ENCODE data around the gene ADCK1.

The ADCK1 gene

DNA sequence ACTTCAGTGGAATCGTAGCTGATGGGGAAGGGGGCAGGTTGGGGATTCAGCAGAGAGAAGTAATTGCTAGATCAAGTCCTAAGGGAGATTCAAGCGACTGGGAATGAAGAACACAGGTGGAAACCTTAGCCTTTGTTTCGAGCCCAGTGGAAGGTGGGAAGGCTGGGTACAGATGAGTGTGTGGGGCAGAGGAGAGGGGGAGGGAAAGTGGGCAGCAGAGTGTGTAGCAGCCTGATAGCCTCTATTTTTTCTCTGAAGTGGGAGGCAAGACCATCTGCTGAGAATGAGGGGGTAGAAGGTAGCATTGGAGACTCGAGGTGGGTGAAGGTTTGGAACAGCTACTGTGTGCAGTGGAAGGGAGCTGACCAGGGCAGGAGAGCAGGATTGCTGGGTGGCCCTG is 91.0 kb downstream of the ADCK1 start:
- no peak for DNase-seq
- CTCF ChIA-PET, result interaction anchor here (1.0 to 1.7 kb wide), 2 partner anchors 10 to 27 kb away, joined by 4 read pairs; no protein-coding TSS in a partner anchor
- Histone ChIP-seq H3K4me3 (ENCODE audit: control insufficient read depth in 1 of 7, extremely low read depth in 1 of 7, insufficient read depth in 4 of 7, low read depth in 2 of 7, low read length in 6 of 7) (no peak overlapping the region), H3K9me3 (ENCODE audit: control extremely low read depth in 1 of 5, control insufficient read depth in 4 of 5, insufficient read depth in 2 of 5, low read depth in 1 of 5, low read length in 4 of 5) (peaks cover 0 to 15% (median 0%) of the 10 kb centered on the region in 5 experiments), H3K36me3 (ENCODE audit: control insufficient read depth in 4 of 4, insufficient read depth in 4 of 4, low read length in 3 of 4) (peaks cover 0 to 8% (median 4%) of the 10 kb centered on the region in 4 experiments), H3K27me3 (replicated peaks in 2 of 5; ENCODE audit: control insufficient read depth in 4 of 5, insufficient read depth in 5 of 5, low read length in 4 of 5) (no peaks in the 10 kb centered on the region), H3K27ac (ENCODE audit: insufficient read depth in 1 of 2, low read depth in 1 of 2, low read length in 2 of 2, poor library complexity in 1 of 2, severe bottlenecking in 2 of 2) (no peak overlapping the region), H3K4me1 (ENCODE audit: control extremely low read depth in 1 of 4, control insufficient read depth in 4 of 4, insufficient read depth in 4 of 4, low read length in 3 of 4) (no peaks in the 10 kb centered on the region)
- WGBS (ENCODE audit: insufficient coverage), result 88% methylated on average over 4 of the region's 4 CpGs
- POLR2A ChIA-PET, result interaction anchor here (1.1 kb wide), 1 partner anchor 75 kb away, joined by 3 read pairs; no protein-coding TSS in a partner anchor

DNA sequence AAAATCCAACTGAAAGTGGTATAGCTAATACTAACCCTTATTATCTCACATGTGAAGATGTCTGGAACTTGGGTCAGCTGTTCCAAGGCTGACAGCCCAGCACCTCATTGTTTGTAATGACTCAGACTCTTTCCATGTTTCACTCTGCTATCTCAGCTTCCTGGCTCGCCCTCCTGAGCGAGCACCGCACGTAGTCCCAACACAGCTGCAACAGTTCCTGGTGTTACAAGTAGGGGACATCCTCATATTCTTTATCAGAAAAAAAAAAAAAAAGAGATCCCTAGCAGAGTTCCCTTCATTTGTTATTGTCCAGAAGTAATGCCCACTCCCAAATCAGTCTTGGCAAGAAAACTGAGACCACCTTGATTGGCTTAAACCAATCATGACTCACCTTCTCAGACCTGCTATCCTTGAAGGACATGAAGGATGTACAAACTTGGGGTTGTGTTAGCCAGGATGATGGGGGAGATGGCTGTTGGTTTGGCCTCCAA is 92.5 kb downstream of the ADCK1 start:
- WGBS (ENCODE audit: insufficient coverage), result 100% methylated on average over 4 of the region's 4 CpGs
- H3K27ac ChIP-seq (ENCODE audit: insufficient read depth in 1 of 2, low read depth in 1 of 2, low read length in 2 of 2, poor library complexity in 1 of 2, severe bottlenecking in 2 of 2), result no peak overlapping the region
- peaks cover 0 to 8% (median 2%) of the 10 kb centered on the region in 4 experiments for H3K36me3 ChIP-seq (ENCODE audit: control insufficient read depth in 4 of 4, insufficient read depth in 4 of 4, low read length in 3 of 4)
- no peak for DNase-seq
- H3K4me3 ChIP-seq (ENCODE audit: control insufficient read depth in 1 of 7, extremely low read depth in 1 of 7, insufficient read depth in 4 of 7, low read depth in 2 of 7, low read length in 6 of 7), result no peak overlapping the region
- H3K4me1 ChIP-seq (ENCODE audit: control extremely low read depth in 1 of 4, control insufficient read depth in 4 of 4, insufficient read depth in 4 of 4, low read length in 3 of 4), result no peaks in the 10 kb centered on the region
- ChIA-PET POLR2A (interaction anchor here (0.7 kb wide), 1 partner anchor 21 kb away, joined by 3 read pairs; no protein-coding TSS in a partner anchor), CTCF (interaction anchor here (0.9 to 1.5 kb wide), 2 partner anchors 12 to 28 kb away, joined by 3 read pairs; no protein-coding TSS in a partner anchor)
- H3K9me3 ChIP-seq (ENCODE audit: control extremely low read depth in 1 of 5, control insufficient read depth in 4 of 5, insufficient read depth in 2 of 5, low read depth in 1 of 5, low read length in 4 of 5), result peaks cover 0 to 15% (median 0%) of the 10 kb centered on the region in 5 experiments
- H3K27me3 ChIP-seq (replicated peaks in 2 of 5; ENCODE audit: control insufficient read depth in 4 of 5, insufficient read depth in 5 of 5, low read length in 4 of 5), result no peaks in the 10 kb centered on the region

DNA sequence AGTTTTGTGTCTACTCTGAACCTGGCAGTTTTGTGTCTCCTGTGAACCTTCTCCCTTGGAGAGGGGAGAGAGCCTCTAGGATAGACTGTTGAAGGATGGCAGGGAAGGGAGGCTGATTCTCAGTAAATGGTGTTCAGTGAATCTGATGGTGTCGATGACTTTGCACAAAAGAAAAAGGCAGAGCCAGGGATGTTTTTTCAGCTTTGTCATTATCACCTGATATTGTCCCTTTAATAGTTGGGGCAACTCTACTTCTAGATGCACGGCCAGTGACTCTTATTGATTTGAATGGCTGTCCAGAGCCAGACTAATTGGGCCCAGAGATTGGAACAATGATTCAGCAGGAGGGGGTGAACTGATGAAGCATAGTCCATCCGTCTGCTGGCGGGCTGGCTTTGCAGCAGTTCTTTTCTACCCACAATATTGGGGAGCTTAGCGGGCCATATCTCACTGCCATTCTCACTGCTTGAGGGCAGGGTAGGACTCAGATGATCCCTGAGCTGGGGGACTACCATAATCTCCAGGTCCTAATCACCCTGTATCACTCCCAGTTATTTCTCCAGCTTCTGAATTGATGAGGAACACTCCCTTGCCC is 93.1 kb downstream of the ADCK1 start:
- no peak overlapping the region for H3K27ac ChIP-seq (ENCODE audit: insufficient read depth in 1 of 2, low read depth in 1 of 2, low read length in 2 of 2, poor library complexity in 1 of 2, severe bottlenecking in 2 of 2)
- no peak for DNase-seq
- no peaks in the 10 kb centered on the region for H3K27me3 ChIP-seq (replicated peaks in 2 of 5; ENCODE audit: control insufficient read depth in 4 of 5, insufficient read depth in 5 of 5, low read length in 4 of 5)
- no peak overlapping the region for H3K4me3 ChIP-seq (ENCODE audit: control insufficient read depth in 1 of 7, extremely low read depth in 1 of 7, insufficient read depth in 4 of 7, low read depth in 2 of 7, low read length in 6 of 7)
- POLR2A ChIA-PET, result no interaction called here
- WGBS (ENCODE audit: insufficient coverage), result 100% methylated on average over 4 of the region's 5 CpGs
- H3K9me3 ChIP-seq (ENCODE audit: control extremely low read depth in 1 of 5, control insufficient read depth in 4 of 5, insufficient read depth in 2 of 5, low read depth in 1 of 5, low read length in 4 of 5), result peaks cover 0 to 14% (median 0%) of the 10 kb centered on the region in 5 experiments
- H3K36me3 ChIP-seq (ENCODE audit: control insufficient read depth in 4 of 4, insufficient read depth in 4 of 4, low read length in 3 of 4), result peaks cover 0 to 7% (median under 1%) of the 10 kb centered on the region in 4 experiments
- no peaks in the 10 kb centered on the region for H3K4me1 ChIP-seq (ENCODE audit: control extremely low read depth in 1 of 4, control insufficient read depth in 4 of 4, insufficient read depth in 4 of 4, low read length in 3 of 4)
- CTCF ChIA-PET, result interaction anchor here (0.9 to 1.5 kb wide), 2 partner anchors 11 to 29 kb away, joined by 3 read pairs; no protein-coding TSS in a partner anchor

DNA sequence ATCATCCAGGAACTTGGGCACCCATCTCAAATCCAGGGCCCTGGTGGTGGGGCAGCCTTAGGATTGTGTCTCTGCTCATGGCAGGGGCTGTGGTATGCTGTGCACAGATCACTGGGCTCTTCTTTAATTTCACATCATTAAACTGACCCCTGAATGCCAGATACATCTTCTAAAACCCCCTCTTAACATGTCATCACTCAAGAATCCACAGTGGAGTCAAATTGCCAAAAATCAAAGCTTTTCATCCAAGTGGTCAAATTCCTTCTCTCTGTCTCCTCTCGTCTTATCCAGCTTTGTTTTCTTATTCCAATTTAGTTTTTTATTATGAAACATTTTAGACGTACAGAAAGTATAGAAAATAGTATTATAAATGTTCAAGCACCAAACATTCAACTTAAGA is 97.5 kb downstream of the ADCK1 start:
- ChIA-PET POLR2A (no interaction called here), CTCF (no interaction called here)
- peaks cover 0 to 2% (median 0%) of the 10 kb centered on the region in 4 experiments for H3K36me3 ChIP-seq (ENCODE audit: control insufficient read depth in 4 of 4, insufficient read depth in 4 of 4, low read length in 3 of 4)
- no CpG with 5 or more reads among the region's 2 CpGs for WGBS (ENCODE audit: insufficient coverage)
- no peaks in the 10 kb centered on the region for H3K27me3 ChIP-seq (replicated peaks in 2 of 5; ENCODE audit: control insufficient read depth in 4 of 5, insufficient read depth in 5 of 5, low read length in 4 of 5)
- no peak for DNase-seq
- no peak overlapping the region for H3K27ac ChIP-seq (ENCODE audit: insufficient read depth in 1 of 2, low read depth in 1 of 2, low read length in 2 of 2, poor library complexity in 1 of 2, severe bottlenecking in 2 of 2)
- no peaks in the 10 kb centered on the region for H3K4me1 ChIP-seq (ENCODE audit: control extremely low read depth in 1 of 4, control insufficient read depth in 4 of 4, insufficient read depth in 4 of 4, low read length in 3 of 4)
- H3K4me3 ChIP-seq (ENCODE audit: control insufficient read depth in 1 of 7, extremely low read depth in 1 of 7, insufficient read depth in 4 of 7, low read depth in 2 of 7, low read length in 6 of 7), result no peak overlapping the region
- H3K9me3 ChIP-seq (ENCODE audit: control extremely low read depth in 1 of 5, control insufficient read depth in 4 of 5, insufficient read depth in 2 of 5, low read depth in 1 of 5, low read length in 4 of 5), result no peaks in the 10 kb centered on the region

DNA sequence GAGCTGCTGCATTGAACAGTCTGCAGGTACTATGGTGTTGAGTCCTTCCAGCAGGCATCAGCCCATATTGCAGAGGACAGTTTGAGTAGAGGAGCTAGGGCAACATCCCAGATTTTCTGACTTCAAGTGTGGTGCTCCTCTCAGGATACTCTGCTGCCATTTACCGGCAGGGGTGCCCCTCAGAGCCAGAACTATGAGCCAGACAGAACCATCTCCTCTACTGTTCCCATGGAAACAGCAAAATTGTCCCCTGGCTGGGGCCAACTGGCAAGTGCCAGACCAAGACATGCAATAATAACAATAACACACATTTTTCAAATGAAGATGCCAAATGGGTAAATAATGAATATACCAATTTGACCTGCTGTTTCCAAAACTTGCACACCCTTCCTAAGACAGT is 102.9 kb downstream of the ADCK1 start:
- Histone ChIP-seq H3K4me3 (ENCODE audit: control insufficient read depth in 1 of 7, extremely low read depth in 1 of 7, insufficient read depth in 4 of 7, low read depth in 2 of 7, low read length in 6 of 7) (no peak overlapping the region), H3K36me3 (ENCODE audit: control insufficient read depth in 4 of 4, insufficient read depth in 4 of 4, low read length in 3 of 4) (peaks cover 0 to 2% (median 0%) of the 10 kb centered on the region in 4 experiments), H3K27ac (ENCODE audit: insufficient read depth in 1 of 2, low read depth in 1 of 2, low read length in 2 of 2, poor library complexity in 1 of 2, severe bottlenecking in 2 of 2) (no peak overlapping the region), H3K4me1 (ENCODE audit: control extremely low read depth in 1 of 4, control insufficient read depth in 4 of 4, insufficient read depth in 4 of 4, low read length in 3 of 4) (peaks cover 0 to 9% (median 0%) of the 10 kb centered on the region in 4 experiments), H3K27me3 (replicated peaks in 2 of 5; ENCODE audit: control insufficient read depth in 4 of 5, insufficient read depth in 5 of 5, low read length in 4 of 5) (no peaks in the 10 kb centered on the region), H3K9me3 (ENCODE audit: control extremely low read depth in 1 of 5, control insufficient read depth in 4 of 5, insufficient read depth in 2 of 5, low read depth in 1 of 5, low read length in 4 of 5) (peaks cover 0 to 2% (median 0%) of the 10 kb centered on the region in 5 experiments)
- POLR2A ChIA-PET, result no interaction called here
- CTCF ChIA-PET, result interaction anchor here (1.9 to 2.1 kb wide), 2 partner anchors 9 to 23 kb away, joined by 5 to 6 read pairs; no protein-coding TSS in a partner anchor
- DNase-seq, result no peak
- no CpG with 5 or more reads among the region's 1 CpG for WGBS (ENCODE audit: insufficient coverage)

DNA sequence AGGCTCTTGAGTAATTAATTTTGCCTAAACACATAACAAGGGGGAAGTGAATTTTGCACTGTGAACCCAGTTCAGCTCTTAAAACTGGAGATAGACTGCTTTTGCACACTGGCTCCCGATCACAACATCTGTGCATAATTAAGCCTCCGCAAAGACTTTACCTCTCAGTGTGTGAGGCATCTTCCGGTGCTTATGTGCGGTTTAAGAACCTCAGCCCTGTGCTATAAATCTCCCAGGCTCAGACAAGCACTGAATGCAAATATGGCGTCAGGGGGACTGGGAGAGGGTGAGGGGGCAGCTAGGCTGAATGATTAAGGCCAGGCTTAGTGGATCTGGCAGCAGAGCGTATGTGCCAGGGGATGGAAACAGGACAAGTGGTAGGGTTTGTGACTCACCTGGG is 103.3 kb downstream of the ADCK1 start:
- H3K27me3 ChIP-seq (replicated peaks in 2 of 5; ENCODE audit: control insufficient read depth in 4 of 5, insufficient read depth in 5 of 5, low read length in 4 of 5), result no peaks in the 10 kb centered on the region
- 90% methylated on average over 6 of the region's 6 CpGs for WGBS (ENCODE audit: insufficient coverage)
- peaks cover 0 to 2% (median 0%) of the 10 kb centered on the region in 4 experiments for H3K36me3 ChIP-seq (ENCODE audit: control insufficient read depth in 4 of 4, insufficient read depth in 4 of 4, low read length in 3 of 4)
- ChIA-PET CTCF (interaction anchor here (1.9 to 2.1 kb wide), 2 partner anchors 9 to 22 kb away, joined by 5 to 6 read pairs; no protein-coding TSS in a partner anchor), POLR2A (no interaction called here)
- H3K27ac ChIP-seq (ENCODE audit: insufficient read depth in 1 of 2, low read depth in 1 of 2, low read length in 2 of 2, poor library complexity in 1 of 2, severe bottlenecking in 2 of 2), result no peak overlapping the region
- H3K9me3 ChIP-seq (ENCODE audit: control extremely low read depth in 1 of 5, control insufficient read depth in 4 of 5, insufficient read depth in 2 of 5, low read depth in 1 of 5, low read length in 4 of 5), result peaks cover 0 to 2% (median 0%) of the 10 kb centered on the region in 5 experiments
- no peak overlapping the region for H3K4me3 ChIP-seq (ENCODE audit: control insufficient read depth in 1 of 7, extremely low read depth in 1 of 7, insufficient read depth in 4 of 7, low read depth in 2 of 7, low read length in 6 of 7)
- H3K4me1 ChIP-seq (ENCODE audit: control extremely low read depth in 1 of 4, control insufficient read depth in 4 of 4, insufficient read depth in 4 of 4, low read length in 3 of 4), result peaks cover 0 to 9% (median 0%) of the 10 kb centered on the region in 4 experiments
- DNase-seq, result peak in 2 of 3 donors; percentile 64 to 83
